CD4-positive, alpha-beta T cell (primary cell): ENCODE measurements around the gene GFY. TPM values are rescaled to one million over a fixed set of nuclear protein-coding genes. Genes with fewer than 3 reads are reported as not detected.
"Not testable (repeated sequence)": the region's sequence is repeated elsewhere in the genome, so short reads cannot be mapped to it uniquely, and the experiment has no call there.

Source experiments
- ATAC-seq: fragments of 200-7000 bp; cut with Tn5 transposase; one replicate; pipeline ENCODE4 v1.10.0; 2022; ENCODE audit warnings: mild to moderate bottlenecking; ENCODE audit not compliant: poor library complexity
- CTCF ChIA-PET: fragments of 350-600 bp; sonication (Branson Sonifier 250); formaldehyde crosslinking; loops from one replicate; lab custom pipeline; 2021; ENCODE audit warnings: antibody characterized with exemption, inconsistent platforms; lab: Charles Lee
- POLR2A ChIA-PET: fragments of 350-600 bp; sonication (Branson Sonifier 250); formaldehyde crosslinking; loops from one replicate; lab custom pipeline; 2021; ENCODE audit warnings: antibody characterized with exemption, inconsistent platforms; lab: Charles Lee
- DNase-seq, 14 experiments: peaks; one replicate each; pipeline ENCODE4 v3.0.0-alpha.2; 2013 to 2020; ENCODE audit warnings: mixed read lengths in 2 of 14
- H3K27ac ChIP-seq, 2 donors: one replicate each; pipeline versions ENCODE4 v1.5.1 to v1.7.0; 2013; ENCODE audit warnings: low read length in 2 of 2, low read depth in 1 of 2, mild to moderate bottlenecking in 1 of 2
- H3K27me3 ChIP-seq, 2 experiments: 1 replicate in 1 of 2; 2 replicates in 1 of 2; pipeline versions ENCODE4 v1.6.1 to v1.7.0; 2013; ENCODE audit warnings: low read length in 2 of 2, control low read depth in 1 of 2, mild to moderate bottlenecking in 1 of 2, moderate library complexity in 1 of 2; ENCODE audit not compliant: insufficient read depth in 2 of 2, control insufficient read depth in 1 of 2
- H3K36me3 ChIP-seq: one replicate; pipeline ENCODE4 v1.6.1; 2013; ENCODE audit warnings: low read length, control low read depth; ENCODE audit not compliant: insufficient read depth
- H3K4me1 ChIP-seq: one replicate; pipeline ENCODE4 v1.6.1; 2013; ENCODE audit warnings: low read length, control low read depth; ENCODE audit not compliant: insufficient read depth
- H3K4me3 ChIP-seq: one replicate; pipeline ENCODE4 v1.5.1; 2013; ENCODE audit warnings: mild to moderate bottlenecking, low read length, moderate library complexity
- H3K9me3 ChIP-seq, 2 experiments: 1 replicate in 1 of 2; 2 replicates in 1 of 2; pipeline versions ENCODE4 v1.6.1 to v1.7.0; 2013; ENCODE audit warnings: low read length in 2 of 2, mild to moderate bottlenecking in 2 of 2, control low read depth in 1 of 2, moderate library complexity in 1 of 2; ENCODE audit not compliant: control insufficient read depth in 1 of 2, insufficient read depth in 1 of 2
- H3K27ac Mint-ChIP-seq: one replicate; pipeline ENCODE4 v1.8.0; 2020; ENCODE audit warnings: mixed read lengths
- H3K27me3 Mint-ChIP-seq: one replicate; pipeline ENCODE4 v1.8.0; 2021; ENCODE audit warnings: mixed read lengths
- H3K36me3 Mint-ChIP-seq: one replicate; pipeline ENCODE4 v1.8.0; 2021; ENCODE audit warnings: low read depth, mixed read lengths
- H3K4me1 Mint-ChIP-seq: one replicate; pipeline ENCODE4 v1.8.0; 2021; ENCODE audit warnings: low read depth, mixed read lengths
- H3K4me3 Mint-ChIP-seq: one replicate; pipeline ENCODE4 v1.8.0; 2020; ENCODE audit warnings: mild to moderate bottlenecking, mixed read lengths
- H3K9me3 Mint-ChIP-seq: one replicate; pipeline ENCODE4 v1.8.0; 2020; ENCODE audit warnings: mixed read lengths
- CTCF ChIP-seq: fragments of 200-600 bp; IDR thresholded peaks from one replicate; pipeline ENCODE4 v1.8.0; 2022; ENCODE audit warnings: antibody characterized with exemption, mild to moderate bottlenecking
- intact Hi-C, 2 experiments: fragments of 100-400 bp; cut with DNase I in 1 of 2; cut with micrococcal nuclease in 1 of 2; formaldehyde crosslinking; loops; one replicate each; pipeline versions ENCODE4 v1.15.1 to v1.9.0; 2023 to 2025; cut with DNase I, micrococcal nuclease
- total RNA-seq, 174 experiments: library from RNA in 2 of 174; stranded (reverse) in 2 of 174; gene quantifications; one replicate each; pipeline ENCODE4 v1.2.3 and lab custom pipeline; 2021 to 2026

GFY gene
- total RNA-seq, 2 experiments from 2014 or later = not detected

- Histone ChIP-seq H3K27me3 (no peaks in the 10 kb centered on the region), H3K4me1 (peaks cover 83% of the 10 kb centered on the region), H3K9me3 (no peaks in the 10 kb centered on the region), H3K4me3 (no peak overlapping the region), H3K27ac (peak overlapping the region; percentile 86 to 96), H3K36me3 (peaks cover 15% of the 10 kb centered on the region)
- CTCF ChIA-PET = interaction anchor here (0.6 to 2.4 kb wide), 25 partner anchors 13 to 245 kb away, joined by 3 to 24 read pairs (median 4); partner anchors contain the start of genes ALDH16A1, GFY, PIH1D1 and RPS11
- no peaks in the 10 kb centered on the region for H3K9me3 Mint-ChIP-seq
- no peak for TF ChIP-seq CTCF
- no peaks in the 10 kb centered on the region for H3K27me3 Mint-ChIP-seq
- ATAC-seq (no peak), DNase-seq (no peak)
- H3K4me3 Mint-ChIP-seq = peak overlapping the region; percentile 79
- peaks cover 21% of the 10 kb centered on the region for H3K36me3 Mint-ChIP-seq
- intact Hi-C loops = loop anchor here in 1 of 2 experiments (1.0 to 10.0 kb wide), 4 partner anchors 27 to 244 kb away; partner anchors contain the start of gene PRMT1
- POLR2A ChIA-PET = interaction anchor here (0.6 to 6.4 kb wide), 13 partner anchors 13 to 207 kb away, joined by 3 to 120 read pairs (median 5); partner anchors contain the start of genes ALDH16A1, KASH5, PIH1D1 and PRMT1
- peak overlapping the region; percentile 98 for H3K27ac Mint-ChIP-seq
- peaks cover 54% of the 10 kb centered on the region for H3K4me1 Mint-ChIP-seq
Measured at GRCh38 chr19:49470615-49470978, 45.4 kb downstream of the GFY start.

- Histone ChIP-seq H3K36me3 (peaks cover 20% of the 10 kb centered on the region), H3K4me1 (peaks cover 79% of the 10 kb centered on the region), H3K27me3 (no peaks in the 10 kb centered on the region), H3K9me3 (no peaks in the 10 kb centered on the region), H3K27ac (peak overlapping the region; percentile 53 to 98), H3K4me3 (no peak overlapping the region)
- Mint-ChIP-seq H3K27ac (peak overlapping the region; percentile 98), H3K4me1 (peaks cover 64% of the 10 kb centered on the region), H3K27me3 (no peaks in the 10 kb centered on the region), H3K36me3 (peaks cover 39% of the 10 kb centered on the region), H3K4me3 (peak overlapping the region; percentile 100), H3K9me3 (no peaks in the 10 kb centered on the region)
- CTCF ChIA-PET = interaction anchor here (0.9 to 3.1 kb wide), 8 partner anchors 22 to 192 kb away, joined by 3 to 20 read pairs (median 4); partner anchors contain the start of genes BCL2L12, IRF3 and PIH1D1
- peak in 2 of 14 experiments; percentile 35 to 49 for DNase-seq
- ATAC-seq = no peak
- intact Hi-C loops = loop anchor here in 1 of 2 experiments (10.0 kb wide), 1 partner anchor 202 kb away; the partner anchor contains the start of gene PRMT1
- POLR2A ChIA-PET = interaction anchor here (0.7 to 6.4 kb wide), 11 partner anchors 14 to 1693 kb away, joined by 3 to 120 read pairs (median 3); partner anchors contain the start of genes ALDH16A1, PIH1D1, RPL13A and RRAS
- no peak for TF ChIP-seq CTCF
Measured at GRCh38 chr19:49472936-49473335, 47.7 kb downstream of the GFY start.

- H3K27ac ChIP-seq = peak overlapping the region; percentile 61 to 98
- Mint-ChIP-seq H3K27ac (peak overlapping the region; percentile 98), H3K4me1 (peaks cover 64% of the 10 kb centered on the region), H3K4me3 (peak overlapping the region; percentile 100), H3K36me3 (peaks cover 41% of the 10 kb centered on the region)
- H3K9me3 Mint-ChIP-seq, ATAC-seq, H3K9me3 ChIP-seq, H3K27me3 ChIP-seq, H3K27me3 Mint-ChIP-seq: not testable (repeated sequence)
- peak in 1 of 14 experiments; percentile 38 for DNase-seq
- peak overlapping the region; percentile 97 for H3K4me3 ChIP-seq
- peaks cover 78% of the 10 kb centered on the region for H3K4me1 ChIP-seq
- POLR2A ChIA-PET = interaction anchor here (0.7 to 6.4 kb wide), 13 partner anchors 14 to 203 kb away, joined by 3 to 120 read pairs (median 3); partner anchors contain the start of genes ALDH16A1, PIH1D1, PRR12 and RPL13A
- intact Hi-C loops = loop anchor here in 1 of 2 experiments (10.0 kb wide), 1 partner anchor 201 kb away; the partner anchor contains the start of gene PRMT1
- H3K36me3 ChIP-seq = peaks cover 16% of the 10 kb centered on the region
- CTCF ChIA-PET = interaction anchor here (0.6 to 3.1 kb wide), 22 partner anchors 15 to 252 kb away, joined by 3 to 20 read pairs (median 4); partner anchors contain the start of genes BCL2L12, IRF3, PIH1D1 and RPL13A
Measured at GRCh38 chr19:49473501-49473867, 48.3 kb downstream of the GFY start.
